ENCODE measurements around the gene FBXL7.

Gene FBXL7

DNA sequence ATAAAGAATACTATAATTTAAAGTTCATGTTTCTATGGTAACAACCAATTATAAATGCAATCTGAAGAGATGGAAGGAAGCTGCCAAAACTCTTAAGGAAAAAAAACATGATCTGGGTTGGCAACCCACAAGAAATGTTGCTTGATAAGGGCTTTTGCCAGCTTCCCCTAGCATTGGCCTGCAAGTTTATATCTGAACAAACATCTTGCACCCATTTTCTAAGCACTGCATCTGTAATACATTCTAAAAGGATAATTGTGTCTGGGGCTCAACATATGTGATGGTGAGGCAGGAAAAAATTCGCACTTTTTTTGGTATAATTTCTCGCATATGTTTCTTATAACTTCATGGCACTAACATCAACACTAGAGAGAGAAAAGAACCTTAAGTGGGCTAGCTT, 276.4 kb downstream of the FBXL7 start:
- TF ChIP-seq CTCF (IDR thresholded peaks at IDR 0.05; ENCODE audit: borderline replicate concordance, control extremely low read depth, extremely low read depth, insufficient read depth, missing control alignments): no peak
- no peak for DNase-seq (ENCODE audit: low spot score)
- in situ Hi-C loops (cut with MboI; ENCODE audit: low sequenced_read_pairs, unreplicated experiment): no loop called here

DNA sequence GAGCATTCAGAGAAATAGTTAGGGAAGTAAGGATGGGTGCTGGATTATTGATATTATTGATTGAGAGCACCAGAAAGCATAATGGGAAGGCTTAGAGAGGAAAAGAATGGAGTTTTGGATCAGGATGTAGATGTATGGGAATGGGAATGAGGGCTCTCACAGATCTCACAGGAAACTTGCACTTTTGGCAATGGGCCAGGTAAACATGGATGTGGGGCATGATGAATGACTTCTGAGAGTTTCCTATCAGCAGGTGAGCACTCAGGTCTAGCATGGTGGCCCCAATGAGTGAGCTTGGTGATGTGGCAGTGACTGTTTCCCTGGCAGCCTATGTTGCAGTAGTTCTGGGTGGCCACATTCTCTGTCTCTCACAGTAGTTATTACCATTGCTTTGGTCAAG, 283.8 kb downstream of the FBXL7 start:
- no peak for TF ChIP-seq CTCF (IDR thresholded peaks at IDR 0.05; ENCODE audit: borderline replicate concordance, control extremely low read depth, extremely low read depth, insufficient read depth, missing control alignments)
- no peak for DNase-seq (ENCODE audit: low spot score)
- in situ Hi-C loops (cut with MboI; ENCODE audit: low sequenced_read_pairs, unreplicated experiment): no loop called here

- no peak for TF ChIP-seq CTCF (IDR thresholded peaks at IDR 0.05; ENCODE audit: borderline replicate concordance, control extremely low read depth, extremely low read depth, insufficient read depth, missing control alignments)
- DNase-seq (ENCODE audit: low spot score): no peak
- in situ Hi-C loops (cut with MboI; ENCODE audit: low sequenced_read_pairs, unreplicated experiment): no loop called here
Measured at GRCh38 chr5:15785531-15785981, 285.6 kb downstream of the FBXL7 start.

- in situ Hi-C loops (cut with MboI; ENCODE audit: low sequenced_read_pairs, unreplicated experiment): no loop called here
- TF ChIP-seq CTCF (IDR thresholded peaks at IDR 0.05; ENCODE audit: borderline replicate concordance, control extremely low read depth, extremely low read depth, insufficient read depth, missing control alignments): no peak
- no peak for DNase-seq (ENCODE audit: low spot score)
Measured at GRCh38 chr5:15786326-15786725, 286.3 kb downstream of the FBXL7 start.

GRCh38 chr5:15786884-15787283, 286.9 kb downstream of the FBXL7 start:
- TF ChIP-seq CTCF (IDR thresholded peaks at IDR 0.05; ENCODE audit: borderline replicate concordance, control extremely low read depth, extremely low read depth, insufficient read depth, missing control alignments): no peak

GRCh38 chr5:15787681-15788080, 287.7 kb downstream of the FBXL7 start:
- in situ Hi-C loops (cut with MboI; ENCODE audit: low sequenced_read_pairs, unreplicated experiment): no loop called here
- DNase-seq (ENCODE audit: low spot score): no peak
- no peak for TF ChIP-seq CTCF (IDR thresholded peaks at IDR 0.05; ENCODE audit: borderline replicate concordance, control extremely low read depth, extremely low read depth, insufficient read depth, missing control alignments)

More at GRCh38 chr5:15786884-15787283, 286.9 kb downstream of the FBXL7 start:
- in situ Hi-C loops (cut with MboI; ENCODE audit: low sequenced_read_pairs, unreplicated experiment): no loop called here
- no peak for DNase-seq (ENCODE audit: low spot score)

DNA sequence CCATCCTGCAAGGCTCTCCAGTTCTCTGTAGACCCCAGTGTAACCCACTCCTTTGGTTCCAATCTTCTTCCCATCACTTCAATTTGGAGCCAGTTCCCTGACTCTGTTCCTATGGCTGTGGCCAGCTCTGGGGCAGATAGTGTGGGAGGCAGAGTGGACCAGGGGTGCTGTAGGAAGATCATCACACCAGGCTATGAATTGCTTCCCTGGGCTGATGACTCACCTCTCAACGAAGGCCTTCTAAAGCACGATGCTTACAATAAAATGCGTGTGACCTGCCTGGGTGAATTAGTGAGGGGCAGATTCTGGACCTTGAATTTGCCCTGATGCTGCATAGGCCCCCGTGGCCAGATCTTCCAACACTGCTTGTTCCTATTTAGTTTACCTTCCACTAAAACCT, 289.7 kb downstream of the FBXL7 start:
- TF ChIP-seq CTCF (IDR thresholded peaks at IDR 0.05; ENCODE audit: borderline replicate concordance, control extremely low read depth, extremely low read depth, insufficient read depth, missing control alignments): no peak
- in situ Hi-C loops (cut with MboI; ENCODE audit: low sequenced_read_pairs, unreplicated experiment): no loop called here
- no peak for DNase-seq (ENCODE audit: low spot score)
